SH-SY5Y (cell line): ENCODE data around the gene TBXAS1.

ENCODE experiments used
- GATA2 ChIP-seq: IDR thresholded peaks from 2 replicates; pipeline ENCODE4 v1.6.1; 2011; ENCODE audit warnings: mild to moderate bottlenecking, low read depth, low read length
- GATA3 ChIP-seq: IDR thresholded peaks from 2 replicates; pipeline ENCODE4 v1.6.1; 2011; ENCODE audit warnings: low read depth, mild to moderate bottlenecking, low read length, moderate library complexity

- TF ChIP-seq GATA2 (no peak), GATA3 (no peak)
Observed at GRCh38 chr7:139993592-139993991, 164.5 kb downstream of the TBXAS1 start.
